ENCODE data around the gene FRMD6.

- TF ChIP-seq CTCF (IDR thresholded peaks at IDR 0.05) (no peak), ZFX (IDR thresholded peaks at IDR 0.05; ENCODE audit: borderline replicate concordance) (no peak)
Observed at GRCh38 chr14:51730684-51731083, 79.0 kb downstream of the FRMD6 start.

Measured in 22Rv1 (cell line).